T-helper 2 cell treated with Interferon-gamma antibody and Interleukin-4, amounts not matched to agents 5 μg/mL and 100 μg/mL, for 36 hours (primary cell): Measurements from ENCODE around the gene ARGLU1.

Experiments used
- DNase-seq: peaks from one replicate; pipeline ENCODE4 v3.0.0; 2021; ENCODE audit warnings: low spot score
- H3K27ac Mint-ChIP-seq: one replicate; pipeline ENCODE4 v1.8.0; 2021; ENCODE audit warnings: mild to moderate bottlenecking, mixed read lengths
- H3K27me3 Mint-ChIP-seq: one replicate; pipeline ENCODE4 v1.8.0; 2021; ENCODE audit warnings: low read depth, mixed read lengths
- H3K36me3 Mint-ChIP-seq: one replicate; pipeline ENCODE4 v1.8.0; 2021; ENCODE audit warnings: low read depth, mixed read lengths
- H3K4me1 Mint-ChIP-seq: one replicate; pipeline ENCODE4 v1.8.0; 2021; ENCODE audit warnings: low read depth, mixed read lengths
- H3K4me3 Mint-ChIP-seq: one replicate; pipeline ENCODE4 v1.8.0; 2022; ENCODE audit warnings: mild to moderate bottlenecking, moderate library complexity, mixed read lengths
- H3K9me3 Mint-ChIP-seq: one replicate; pipeline ENCODE4 v1.8.0; 2021; ENCODE audit warnings: mixed read lengths

Gene ARGLU1

GRCh38 chr13:106520251-106521054, 47.5 kb downstream of the ARGLU1 start:
- H3K9me3 Mint-ChIP-seq, result no peaks in the 10 kb centered on the region
- H3K36me3 Mint-ChIP-seq, result no peaks in the 10 kb centered on the region
- no peak for DNase-seq
- H3K27me3 Mint-ChIP-seq, result peaks cover 14% of the 10 kb centered on the region
- no peak overlapping the region for H3K27ac Mint-ChIP-seq
- no peak overlapping the region for H3K4me3 Mint-ChIP-seq
- H3K4me1 Mint-ChIP-seq, result no peaks in the 10 kb centered on the region

- no peak for DNase-seq
- Mint-ChIP-seq H3K9me3 (no peaks in the 10 kb centered on the region), H3K27me3 (peaks cover 12% of the 10 kb centered on the region), H3K27ac (no peak overlapping the region), H3K4me3 (no peak overlapping the region), H3K36me3 (no peaks in the 10 kb centered on the region), H3K4me1 (no peaks in the 10 kb centered on the region)
Measured at GRCh38 chr13:106518512-106518911, 49.4 kb downstream of the ARGLU1 start.

- no peak for DNase-seq
- Mint-ChIP-seq H3K36me3 (no peaks in the 10 kb centered on the region), H3K4me3 (no peak overlapping the region), H3K27me3 (peaks cover 14% of the 10 kb centered on the region), H3K9me3 (no peaks in the 10 kb centered on the region), H3K27ac (no peak overlapping the region), H3K4me1 (no peaks in the 10 kb centered on the region)
Measured at GRCh38 chr13:106517109-106517847, 50.7 kb downstream of the ARGLU1 start.

- no peaks in the 10 kb centered on the region for H3K4me1 Mint-ChIP-seq
- H3K36me3 Mint-ChIP-seq, result no peaks in the 10 kb centered on the region
- DNase-seq, result no peak
- H3K27ac Mint-ChIP-seq, result no peak overlapping the region
- no peaks in the 10 kb centered on the region for H3K9me3 Mint-ChIP-seq
- H3K27me3 Mint-ChIP-seq, result peaks cover 14% of the 10 kb centered on the region
- H3K4me3 Mint-ChIP-seq, result no peak overlapping the region
Measured at GRCh38 chr13:106515635-106516254, 52.2 kb downstream of the ARGLU1 start.

- no peak overlapping the region for H3K27ac Mint-ChIP-seq
- H3K36me3 Mint-ChIP-seq, result no peaks in the 10 kb centered on the region
- no peak for DNase-seq
- no peaks in the 10 kb centered on the region for H3K4me1 Mint-ChIP-seq
- H3K9me3 Mint-ChIP-seq, result no peaks in the 10 kb centered on the region
- H3K4me3 Mint-ChIP-seq, result no peak overlapping the region
- H3K27me3 Mint-ChIP-seq, result peaks cover 11% of the 10 kb centered on the region
Measured at GRCh38 chr13:106514928-106515634, 52.9 kb downstream of the ARGLU1 start.

- DNase-seq, result no peak
- Mint-ChIP-seq H3K27ac (no peak overlapping the region), H3K27me3 (peaks cover 14% of the 10 kb centered on the region), H3K9me3 (no peaks in the 10 kb centered on the region), H3K4me3 (no peak overlapping the region), H3K36me3 (no peaks in the 10 kb centered on the region), H3K4me1 (no peaks in the 10 kb centered on the region)
Measured at GRCh38 chr13:106513025-106513983, 54.6 kb downstream of the ARGLU1 start.

- no peaks in the 10 kb centered on the region for H3K36me3 Mint-ChIP-seq
- H3K27me3 Mint-ChIP-seq, result peaks cover 5% of the 10 kb centered on the region
- DNase-seq, result no peak
Measured at GRCh38 chr13:106507560-106508274, 60.2 kb downstream of the ARGLU1 start.

GRCh38 chr13:106506286-106506685, 61.7 kb downstream of the ARGLU1 start:
- H3K9me3 Mint-ChIP-seq, result no peaks in the 10 kb centered on the region
- no peak overlapping the region for H3K27ac Mint-ChIP-seq
- H3K4me3 Mint-ChIP-seq, result no peak overlapping the region
- no peaks in the 10 kb centered on the region for H3K36me3 Mint-ChIP-seq
- H3K27me3 Mint-ChIP-seq, result peaks cover 11% of the 10 kb centered on the region
- no peak for DNase-seq
- peaks cover 3% of the 10 kb centered on the region for H3K4me1 Mint-ChIP-seq

More at GRCh38 chr13:106507560-106508274, 60.2 kb downstream of the ARGLU1 start:
- peak overlapping the region; percentile 24 for H3K4me3 Mint-ChIP-seq
- peaks cover 3% of the 10 kb centered on the region for H3K4me1 Mint-ChIP-seq
- no peaks in the 10 kb centered on the region for H3K9me3 Mint-ChIP-seq
- H3K27ac Mint-ChIP-seq, result no peak overlapping the region

GRCh38 chr13:106505732-106506131, 62.2 kb downstream of the ARGLU1 start:
- no peak overlapping the region for H3K4me3 Mint-ChIP-seq
- no peak for DNase-seq
- H3K27me3 Mint-ChIP-seq, result peaks cover 12% of the 10 kb centered on the region
- H3K27ac Mint-ChIP-seq, result no peak overlapping the region
- H3K36me3 Mint-ChIP-seq, result no peaks in the 10 kb centered on the region
- no peaks in the 10 kb centered on the region for H3K9me3 Mint-ChIP-seq
- peaks cover 3% of the 10 kb centered on the region for H3K4me1 Mint-ChIP-seq

- peaks cover 3% of the 10 kb centered on the region for H3K4me1 Mint-ChIP-seq
- DNase-seq, result no peak
- no peak overlapping the region for H3K27ac Mint-ChIP-seq
- H3K27me3 Mint-ChIP-seq, result peaks cover 14% of the 10 kb centered on the region
- no peaks in the 10 kb centered on the region for H3K9me3 Mint-ChIP-seq
- no peak overlapping the region for H3K4me3 Mint-ChIP-seq
- no peaks in the 10 kb centered on the region for H3K36me3 Mint-ChIP-seq
Measured at GRCh38 chr13:106505295-106505694, 62.6 kb downstream of the ARGLU1 start.

- no peaks in the 10 kb centered on the region for H3K36me3 Mint-ChIP-seq
- H3K27me3 Mint-ChIP-seq, result peaks cover 22% of the 10 kb centered on the region
- peaks cover 3% of the 10 kb centered on the region for H3K4me1 Mint-ChIP-seq
- H3K27ac Mint-ChIP-seq, result no peak overlapping the region
- DNase-seq, result no peak
- H3K4me3 Mint-ChIP-seq, result no peak overlapping the region
- no peaks in the 10 kb centered on the region for H3K9me3 Mint-ChIP-seq
Measured at GRCh38 chr13:106503730-106504453, 64.0 kb downstream of the ARGLU1 start.

GRCh38 chr13:106503272-106503671, 64.7 kb downstream of the ARGLU1 start:
- no peak for DNase-seq
- Mint-ChIP-seq H3K27me3 (peaks cover 25% of the 10 kb centered on the region), H3K9me3 (no peaks in the 10 kb centered on the region), H3K4me1 (peaks cover 3% of the 10 kb centered on the region), H3K27ac (no peak overlapping the region), H3K4me3 (no peak overlapping the region), H3K36me3 (no peaks in the 10 kb centered on the region)
